ENCODE data around the gene CELA3A.

DNA sequence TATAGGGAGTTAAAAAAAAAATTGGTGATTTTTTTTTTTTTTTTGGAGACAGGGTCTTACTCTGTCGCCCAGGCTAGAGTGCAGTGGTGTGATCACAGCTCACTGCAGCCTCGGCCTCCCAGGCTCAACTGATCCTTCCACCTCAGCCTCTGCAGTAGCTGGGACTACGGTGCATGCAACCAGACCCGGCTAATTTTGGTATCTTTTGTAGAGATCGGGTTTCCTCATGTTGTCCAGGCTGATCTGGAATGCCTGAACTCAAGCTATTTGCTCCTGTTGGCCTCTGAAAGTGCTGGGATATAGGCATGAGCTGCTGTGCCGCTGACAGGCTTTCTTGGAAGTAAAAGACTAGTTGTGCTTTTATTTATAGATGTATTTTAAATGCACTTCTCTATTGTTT, 54.0 kb downstream of the CELA3A start:
- TF ChIP-seq EZH2 (IDR thresholded peaks at IDR 0.05; ENCODE audit: insufficient read depth, low read length) (no peak), CTCF (IDR thresholded peaks at IDR 0.05; ENCODE audit: insufficient read depth, low read depth, low read length) (no peak)

All from astrocyte (in vitro differentiated cells and primary cell).